ENCODE measurements around the gene USP6NL. TPM values are rescaled to one million over a fixed set of nuclear protein-coding genes. Genes with fewer than 3 reads are reported as not detected.
"Not testable (repeated sequence)": the region's sequence is repeated elsewhere in the genome, so short reads cannot be mapped to it uniquely, and the experiment has no call there.

USP6NL gene
- total RNA-seq, 1 experiment from 2014 or later: 35.6 TPM

DNA sequence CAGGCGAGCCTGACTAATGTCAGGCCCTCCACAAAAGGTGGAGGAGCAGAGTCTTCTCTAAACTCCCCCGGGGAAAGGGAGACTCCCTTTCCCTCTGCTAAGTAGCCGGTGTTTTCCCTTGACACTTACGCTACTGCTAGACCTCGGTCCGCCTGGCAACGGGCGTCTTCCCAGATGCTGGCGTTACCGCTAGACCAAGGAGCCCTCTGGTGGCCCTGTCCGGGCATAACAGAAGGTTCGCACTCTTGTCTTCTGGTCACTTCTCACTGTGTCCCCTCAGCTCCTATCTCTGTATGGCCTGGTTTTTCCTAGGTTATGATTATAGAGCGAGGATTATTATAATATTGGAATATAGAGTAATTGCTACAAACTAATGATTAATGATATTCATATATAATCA lies 116.5 kb downstream of the USP6NL start:
- H3K27me3 ChIP-seq (replicated peaks; ENCODE audit: control insufficient read depth, insufficient read depth, low read length); POLR2A ChIA-PET; intact Hi-C loops (cut with micrococcal nuclease; ENCODE audit: unreplicated experiment); H3K9me3 Mint-ChIP-seq (ENCODE audit: unreplicated experiment); H3K4me3 Mint-ChIP-seq (ENCODE audit: unreplicated experiment); H3K9me3 ChIP-seq; H3K36me3 ChIP-seq (ENCODE audit: control insufficient read depth, insufficient read depth, low read length); H3K27me3 Mint-ChIP-seq (ENCODE audit: insufficient read depth, unreplicated experiment); H3K4me1 Mint-ChIP-seq (ENCODE audit: low read depth, unreplicated experiment); H3K4me1 ChIP-seq; H3K27ac Mint-ChIP-seq (ENCODE audit: unreplicated experiment); H3K4me3 ChIP-seq (ENCODE audit: low read depth, low read length); BruUV-seq (replicated peaks); CTCF ChIA-PET: not testable (repeated sequence)
- H3K36me3 Mint-ChIP-seq (ENCODE audit: insufficient read depth, unreplicated experiment): peaks cover 19% of the 10 kb centered on the region
- TF ChIP-seq, protein P1, sequence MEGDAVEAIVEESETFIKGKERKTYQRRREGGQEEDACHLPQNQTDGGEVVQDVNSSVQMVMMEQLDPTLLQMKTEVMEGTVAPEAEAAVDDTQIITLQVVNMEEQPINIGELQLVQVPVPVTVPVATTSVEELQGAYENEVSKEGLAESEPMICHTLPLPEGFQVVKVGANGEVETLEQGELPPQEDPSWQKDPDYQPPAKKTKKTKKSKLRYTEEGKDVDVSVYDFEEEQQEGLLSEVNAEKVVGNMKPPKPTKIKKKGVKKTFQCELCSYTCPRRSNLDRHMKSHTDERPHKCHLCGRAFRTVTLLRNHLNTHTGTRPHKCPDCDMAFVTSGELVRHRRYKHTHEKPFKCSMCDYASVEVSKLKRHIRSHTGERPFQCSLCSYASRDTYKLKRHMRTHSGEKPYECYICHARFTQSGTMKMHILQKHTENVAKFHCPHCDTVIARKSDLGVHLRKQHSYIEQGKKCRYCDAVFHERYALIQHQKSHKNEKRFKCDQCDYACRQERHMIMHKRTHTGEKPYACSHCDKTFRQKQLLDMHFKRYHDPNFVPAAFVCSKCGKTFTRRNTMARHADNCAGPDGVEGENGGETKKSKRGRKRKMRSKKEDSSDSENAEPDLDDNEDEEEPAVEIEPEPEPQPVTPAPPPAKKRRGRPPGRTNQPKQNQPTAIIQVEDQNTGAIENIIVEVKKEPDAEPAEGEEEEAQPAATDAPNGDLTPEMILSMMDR (IDR thresholded peaks at IDR 0.05; ENCODE audit: insufficient read depth in 1 of 2, low read depth in 1 of 2, low read length in 1 of 2, severe bottlenecking in 1 of 2, unreplicated experiment in 1 of 2): peak in 1 of 2 experiments; percentile 26
- peak; percentile 51 to 53 for DNase-seq

DNA sequence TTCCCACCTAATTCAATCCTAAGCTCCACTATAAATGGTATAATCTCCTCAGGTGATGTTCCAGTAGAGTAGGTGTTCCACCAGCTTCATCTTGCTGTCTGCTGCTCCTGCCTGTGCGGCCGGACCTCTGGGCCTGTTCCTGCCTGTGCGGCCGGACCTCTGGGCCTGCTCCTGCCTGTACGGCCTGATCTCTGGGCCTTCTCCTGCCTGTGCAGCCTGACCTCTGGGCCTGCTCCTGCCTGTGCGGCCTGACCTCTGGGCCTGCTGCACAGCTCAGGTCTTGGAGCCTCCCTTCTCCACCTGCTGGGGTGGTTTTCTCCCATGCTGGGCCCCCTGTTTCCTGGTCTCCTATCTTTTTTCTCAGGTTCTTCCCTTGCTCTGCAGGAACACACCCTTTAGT lies 117.8 kb downstream of the USP6NL start:
- no TSS peak for BruUV-seq (replicated peaks)
- TF ChIP-seq, protein P1 (IDR thresholded peaks at IDR 0.05; ENCODE audit: insufficient read depth in 1 of 2, low read depth in 1 of 2, low read length in 1 of 2, severe bottlenecking in 1 of 2, unreplicated experiment in 1 of 2): no peak
- ChIA-PET POLR2A (no interaction called here), CTCF (no interaction called here)
- H3K36me3 ChIP-seq (ENCODE audit: control insufficient read depth, insufficient read depth, low read length): peaks cover 2% of the 10 kb centered on the region; the same call in 1 of the 2 replicates
- Mint-ChIP-seq H3K4me1 (ENCODE audit: low read depth, unreplicated experiment) (no peaks in the 10 kb centered on the region), H3K4me3 (ENCODE audit: unreplicated experiment) (no peak overlapping the region), H3K9me3 (ENCODE audit: unreplicated experiment) (no peaks in the 10 kb centered on the region), H3K27ac (ENCODE audit: unreplicated experiment) (no peak overlapping the region), H3K36me3 (ENCODE audit: insufficient read depth, unreplicated experiment) (peaks cover 19% of the 10 kb centered on the region), H3K27me3 (ENCODE audit: insufficient read depth, unreplicated experiment) (no peaks in the 10 kb centered on the region)
- H3K9me3 ChIP-seq: no peaks in the 10 kb centered on the region
- H3K4me1 ChIP-seq: no peaks in the 10 kb centered on the region
- no peak overlapping the region for H3K4me3 ChIP-seq (ENCODE audit: low read depth, low read length)
- intact Hi-C loops (cut with micrococcal nuclease; ENCODE audit: unreplicated experiment): no loop called here
- DNase-seq: no peak
- H3K27me3 ChIP-seq (replicated peaks; ENCODE audit: control insufficient read depth, insufficient read depth, low read length): no peaks in the 10 kb centered on the region

DNA sequence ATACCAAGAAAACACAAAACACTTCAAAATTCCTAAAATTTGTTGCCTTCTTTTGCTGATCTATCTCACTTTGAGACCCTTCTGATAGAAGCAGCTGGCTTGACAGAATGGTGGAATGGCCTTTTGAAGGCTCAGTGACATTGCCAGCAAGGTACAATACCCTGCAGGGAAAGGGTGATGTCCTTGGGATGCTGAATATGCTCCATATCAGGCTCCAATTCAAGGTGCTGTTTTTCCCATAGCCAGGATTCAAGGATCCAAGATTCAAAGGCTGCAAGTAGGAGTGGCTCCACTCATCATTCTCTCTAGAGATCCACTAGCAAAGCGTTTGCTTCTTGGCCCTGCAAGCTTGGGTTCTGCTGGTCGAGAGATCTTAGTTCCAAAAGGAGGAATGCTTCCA lies 120.4 kb downstream of the USP6NL start:
- H3K9me3 Mint-ChIP-seq (ENCODE audit: unreplicated experiment): no peaks in the 10 kb centered on the region
- Histone ChIP-seq H3K27me3 (replicated peaks; ENCODE audit: control insufficient read depth, insufficient read depth, low read length) (no peaks in the 10 kb centered on the region), H3K4me1 (no peaks in the 10 kb centered on the region), H3K9me3 (no peaks in the 10 kb centered on the region), H3K36me3 (ENCODE audit: control insufficient read depth, insufficient read depth, low read length) (peaks cover 2% of the 10 kb centered on the region; the same call in 1 of the 2 replicates), H3K4me3 (ENCODE audit: low read depth, low read length) (no peak overlapping the region)
- H3K27ac Mint-ChIP-seq (ENCODE audit: unreplicated experiment): no peak overlapping the region
- TF ChIP-seq, protein P1 (IDR thresholded peaks at IDR 0.05; ENCODE audit: insufficient read depth in 1 of 2, low read depth in 1 of 2, low read length in 1 of 2, severe bottlenecking in 1 of 2, unreplicated experiment in 1 of 2): no peak
- no peaks in the 10 kb centered on the region for H3K4me1 Mint-ChIP-seq (ENCODE audit: low read depth, unreplicated experiment)
- H3K27me3 Mint-ChIP-seq (ENCODE audit: insufficient read depth, unreplicated experiment): no peaks in the 10 kb centered on the region
- DNase-seq: no peak
- peaks cover 18% of the 10 kb centered on the region for H3K36me3 Mint-ChIP-seq (ENCODE audit: insufficient read depth, unreplicated experiment)
- BruUV-seq (replicated peaks): no TSS peak
- H3K4me3 Mint-ChIP-seq (ENCODE audit: unreplicated experiment): no peak overlapping the region
- POLR2A ChIA-PET: no interaction called here
- CTCF ChIA-PET: no interaction called here
- intact Hi-C loops (cut with micrococcal nuclease; ENCODE audit: unreplicated experiment): no loop called here

Measured in Caco-2 (cell line).